GM12878 (cell line): ENCODE results near the gene RPLP1. TPM values are rescaled to one million over a fixed set of nuclear protein-coding genes. Genes with fewer than 3 reads are reported as not detected.
A peak's percentile ranks its signal among the peaks of the same experiment; 100 is the strongest.

Experiments
- ATAC-seq: fragments of 200-7000 bp; cut with Tn5 transposase; 3 replicates; pipeline ENCODE4 v1.9.1; 2020; ENCODE audit warnings: mild to moderate bottlenecking, moderate library complexity
- BruUV-seq: library from RNA; stranded (reverse); fragments of 400-500 nt; replicated peaks from 2 replicates; lab custom pipeline; 2021; lab: Mats Ljungman, UMichigan
- CTCF ChIA-PET: fragments of 300-600 bp; sonication (Branson Sonifier 250); formaldehyde crosslinking; extraction: SDS; loops from one replicate; lab custom pipeline; 2021; ENCODE audit warnings: inconsistent platforms; lab: Yijun Ruan, JAX
- POLR2A ChIA-PET: fragments of 350-600 bp; formaldehyde crosslinking; extraction: SDS; loops from one replicate; lab custom pipeline; 2021; ENCODE audit warnings: inconsistent platforms; lab: Charles Lee
- RAD21 ChIA-PET: fragments of 300-600 bp; sonication (Branson Sonifier 250); formaldehyde crosslinking; loops from one replicate; lab custom pipeline; 2023; ENCODE audit warnings: antibody characterized with exemption; ENCODE audit not compliant: unreplicated experiment; lab: Charles Lee
- SMC1A ChIA-PET: fragments of 300-600 bp; sonication (Branson Sonifier 250); formaldehyde crosslinking; loops from one replicate; lab custom pipeline; 2023; ENCODE audit not compliant: unreplicated experiment, uncharacterized antibody; lab: Charles Lee
- DNase-seq: peaks from one replicate; pipeline ENCODE4 v3.0.0-alpha.2; 2011; ENCODE audit warnings: low read depth, low spot score
- FAIRE-seq: peaks from 3 replicates; lab custom pipeline; 2011; peaks lifted over from hg19 to GRCh38; lab: Jason Lieb, UNC
- H2AFZ ChIP-seq: 2 replicates; pipeline ENCODE4 v1.6.0; 2011; ENCODE audit warnings: low read depth, low read length, control low read depth; ENCODE audit not compliant: control insufficient read depth
- H3K27ac ChIP-seq: 2 replicates; pipeline ENCODE4 v1.5.1; 2011; ENCODE audit warnings: control low read depth; ENCODE audit not compliant: control insufficient read depth, insufficient read depth
- H3K27me3 ChIP-seq, 2 experiments: replicated peaks in 1 of 2; 2 replicates each; pipeline versions ENCODE4 v1.6.0 to v1.6.1; 2011; ENCODE audit warnings: low read length in 1 of 2; ENCODE audit not compliant: control insufficient read depth in 2 of 2, insufficient read depth in 2 of 2
- H3K36me3 ChIP-seq, 2 experiments: 2 replicates each; pipeline ENCODE4 v1.5.1; 2011; ENCODE audit warnings: low read length in 1 of 2; ENCODE audit not compliant: control insufficient read depth in 2 of 2, insufficient read depth in 2 of 2
- H3K4me1 ChIP-seq: 2 replicates; pipeline ENCODE4 v1.6.1; 2011; ENCODE audit warnings: mild to moderate bottlenecking, low read length, moderate library complexity, mixed read lengths; ENCODE audit not compliant: control insufficient read depth, insufficient read depth
- H3K4me2 ChIP-seq: 2 replicates; pipeline ENCODE4 v1.6.0; 2011; ENCODE audit warnings: control low read depth; ENCODE audit not compliant: control insufficient read depth, insufficient read depth
- H3K4me3 ChIP-seq: fragments of 200-600 bp; sonication (generic); 2 replicates; pipeline ENCODE4 v1.5.1; 2016
- H3K79me2 ChIP-seq: 2 replicates; pipeline ENCODE4 v1.6.0; 2011; ENCODE audit warnings: low read length; ENCODE audit not compliant: control insufficient read depth, insufficient read depth
- H3K9ac ChIP-seq: 2 replicates; pipeline ENCODE4 v1.8.0; 2011; ENCODE audit warnings: low read length, control low read depth, mixed read lengths; ENCODE audit not compliant: control insufficient read depth, insufficient read depth
- H3K9me3 ChIP-seq: replicated peaks from 3 replicates; pipeline ENCODE4 v1.5.1; 2011; ENCODE audit warnings: mild to moderate bottlenecking, low read length; ENCODE audit not compliant: control insufficient read depth, insufficient read depth
- H4K20me1 ChIP-seq: 2 replicates; pipeline ENCODE4 v1.6.0; 2011; ENCODE audit not compliant: control insufficient read depth, insufficient read depth
- BCL3 ChIP-seq: IDR thresholded peaks from 2 replicates; pipeline ENCODE4 v1.6.1; 2011; ENCODE audit warnings: borderline replicate concordance, low read depth, mild to moderate bottlenecking, moderate library complexity, low read length; ENCODE audit not compliant: insufficient read depth, poor library complexity, severe bottlenecking
- MTA3 ChIP-seq: IDR thresholded peaks from 2 replicates; pipeline ENCODE4 v1.6.1; 2012; ENCODE audit warnings: low read length, inconsistent platforms, borderline replicate concordance
- PAX8 ChIP-seq: fragments of 450-650 bp; IDR thresholded peaks from 2 replicates; pipeline ENCODE4 v1.6.1; 2017; ENCODE audit warnings: mild to moderate bottlenecking, moderate library complexity
- SKIL ChIP-seq: fragments of 450-650 bp; IDR thresholded peaks from 2 replicates; pipeline ENCODE4 v1.6.1; 2017; ENCODE audit warnings: mild to moderate bottlenecking, low read depth, inconsistent platforms; ENCODE audit not compliant: poor library complexity, severe bottlenecking
- ZNF207 ChIP-seq: fragments of 450-650 bp; IDR thresholded peaks from 2 replicates; pipeline ENCODE4 v1.6.1; 2014; ENCODE audit warnings: antibody characterized with exemption, mild to moderate bottlenecking, borderline replicate concordance
- WGBS: methylation state at CpG from one replicate; pipeline ENCODE4 v1.1.6; 2016; ENCODE audit warnings: low lambda C conversion rate; ENCODE audit not compliant: insufficient replicate concordance, insufficient coverage; ENCODE audit errors: missing lambda C conversion rate; 5-methylcytosine and 5-hydroxymethylcytosine counted together
- in situ Hi-C: fragments of 300-500 bp; cut with MboI; formaldehyde crosslinking; loops from 9 replicates; pipeline ENCODE4 v1.14.3; 2018; ENCODE audit warnings: mixed read lengths
- intact Hi-C: fragments of 100-400 bp; cut with micrococcal nuclease; formaldehyde crosslinking; loops from one replicate; pipeline ENCODE4 v1.14.2; 2022; ENCODE audit not compliant: unreplicated experiment
- polyA plus RNA-seq, 11 experiments: library from polyadenylated mRNA; depleted of rRNA in 4 of 11; unstranded in 6 of 11; stranded (reverse) in 5 of 11; fragments of >200 nt; fragmentation: Nextera tagmentation in 4 of 11; fragmentation: Illumina TruSeq in 1 of 11; extraction: Ambion mirVana in 4 of 11; extraction: Trizol in 1 of 11; gene quantifications; 1 replicate in 1 of 11; 2 replicates in 10 of 11; pipeline versions ENCODE4 v1.2.1 to v1.2.3, GENCODE V29; 2011 to 2016; ENCODE audit warnings: inconsistent platforms in 2 of 11, missing spikeins in 2 of 11, low read depth in 1 of 11
- total RNA-seq, 4 experiments: library from RNA; depleted of rRNA in 3 of 4; stranded (reverse); fragments of >200 nt in 3 of 4; fragmentation: Illumina TruSeq in 1 of 4; extraction: Trizol in 1 of 4; gene quantifications; 2 replicates each; pipeline versions ENCODE4 v1.2.1 to v1.2.3, GENCODE V29; 2013 to 2021

The RPLP1 gene
- total and polyA plus RNA-seq, 10 of the 15 experiments (the other 5 are each of a cell fraction or from before 2014, with no cell fraction given): 217 to 3,098 (median 1,664) TPM

- H4K20me1 ChIP-seq: no peaks in the 10 kb centered on the region; the same call in 1 of the 2 replicates
- WGBS: 0% methylated on average over 1 of the region's 1 CpG
- DNase-seq: no peak
- H2AFZ ChIP-seq: no peak overlapping the region
- no TSS peak for BruUV-seq
- H3K36me3 ChIP-seq: no peaks in the 10 kb centered on the region
- no peaks in the 10 kb centered on the region for H3K9me3 ChIP-seq
- no peak for FAIRE-seq
- intact Hi-C loops (no loop called here), in situ Hi-C loops (no loop called here)
- H3K9ac ChIP-seq: no peak overlapping the region
- SMC1A ChIA-PET: no interaction called here
- TF ChIP-seq PAX8: no peak
- POLR2A ChIA-PET: no interaction called here
- CTCF ChIA-PET: no interaction called here
- RAD21 ChIA-PET: no interaction called here
- H3K27me3 ChIP-seq: no peaks in the 10 kb centered on the region
- H3K79me2 ChIP-seq: no peaks in the 10 kb centered on the region
- no peak overlapping the region for H3K4me2 ChIP-seq
- no peak overlapping the region for H3K4me3 ChIP-seq
- no peak overlapping the region for H3K27ac ChIP-seq
- no peaks in the 10 kb centered on the region for H3K4me1 ChIP-seq
- ATAC-seq: no peak
Observed at GRCh38 chr15:69497667-69498066, 45.0 kb downstream of the RPLP1 start.

GRCh38 chr15:69498282-69498681 lies 45.7 kb downstream of the RPLP1 start:
- DNase-seq (no peak), FAIRE-seq (no peak)
- no TSS peak for BruUV-seq
- H4K20me1 ChIP-seq: no peaks in the 10 kb centered on the region; the same call in 1 of the 2 replicates
- POLR2A ChIA-PET: no interaction called here
- H2AFZ ChIP-seq: no peak overlapping the region
- TF ChIP-seq MTA3 (no peak), BCL3 (peak; percentile 77), SKIL (no peak), ZNF207 (no peak)
- TF ChIP-seq, all 136 proteins: peak for 1
- intact Hi-C loops (no loop called here), in situ Hi-C loops (no loop called here)
- H3K27me3 ChIP-seq: no peaks in the 10 kb centered on the region
- H3K9me3 ChIP-seq: no peaks in the 10 kb centered on the region
- H3K9ac ChIP-seq: no peak overlapping the region
- RAD21 ChIA-PET: no interaction called here
- H3K4me3 ChIP-seq: no peak overlapping the region
- no peaks in the 10 kb centered on the region for H3K4me1 ChIP-seq
- no peak overlapping the region for H3K4me2 ChIP-seq
- SMC1A ChIA-PET: no interaction called here
- CTCF ChIA-PET: no interaction called here
- no peak overlapping the region for H3K27ac ChIP-seq
- H3K79me2 ChIP-seq: no peaks in the 10 kb centered on the region
- no peak for ATAC-seq
- no peaks in the 10 kb centered on the region for H3K36me3 ChIP-seq
- 63% methylated on average over 15 of the region's 15 CpGs for WGBS
